Gastroesophageal sphincter (tissue), 3 donors: Measurements from ENCODE around the gene WNT3A.
"Not testable (repeated sequence)": the region's sequence is repeated elsewhere in the genome, so short reads cannot be mapped to it uniquely, and the experiment has no call there.

Source experiments
- POLR2A ChIP-seq, 2 donors: fragments of 450-650 bp; IDR thresholded peaks; one replicate each; pipeline ENCODE4 v1.6.1; 2017; ENCODE audit warnings: antibody characterized with exemption in 2 of 2, mild to moderate bottlenecking in 2 of 2, moderate library complexity in 1 of 2
- TF ChIP-seq, protein P1 (sequence below), 4 experiments: fragments of 200-600 bp in 2 of 4; fragments of 450-650 bp in 2 of 4; sonication (generic) in 1 of 4; IDR thresholded peaks; one replicate each; pipeline ENCODE4 v1.5.1; 2017 to 2019; ENCODE audit warnings: antibody characterized with exemption in 4 of 4, mild to moderate bottlenecking in 2 of 4, moderate library complexity in 2 of 4

DNA sequence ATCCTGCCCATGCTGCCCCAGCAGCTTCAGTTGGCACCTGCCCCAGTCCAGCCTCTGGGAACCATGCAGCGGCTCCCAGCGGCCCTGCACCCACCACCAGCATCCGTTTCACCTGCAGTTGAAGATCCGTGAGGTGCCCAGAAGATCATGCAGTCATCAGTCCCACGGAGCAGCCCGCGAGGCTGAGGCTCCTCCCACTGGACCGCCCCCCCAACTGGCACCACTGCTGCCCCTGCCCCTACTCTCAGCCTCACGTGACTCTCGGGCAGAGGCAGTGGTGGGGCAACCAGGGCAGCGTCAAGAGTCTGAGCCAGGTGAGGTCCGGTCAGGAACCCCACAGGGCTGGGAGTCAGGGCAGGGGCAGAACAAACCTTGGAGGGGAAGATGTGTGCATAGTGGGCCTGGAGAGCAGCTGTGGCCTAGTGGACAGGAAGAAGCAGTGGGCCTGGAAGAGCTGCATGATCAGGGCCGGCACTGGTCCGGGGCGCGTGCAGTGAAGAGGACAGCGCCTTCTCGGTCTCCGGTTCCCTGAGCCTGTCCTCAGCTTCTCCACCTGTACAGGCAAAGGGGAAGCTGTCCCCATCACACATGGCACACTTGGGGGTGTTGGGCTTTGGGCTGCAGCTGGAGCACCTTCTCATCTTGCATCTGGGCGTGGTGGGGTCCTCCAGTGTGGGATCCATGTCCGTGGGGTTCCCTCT lies 31.1 kb upstream of the WNT3A start:
- TF ChIP-seq, protein P1, sequence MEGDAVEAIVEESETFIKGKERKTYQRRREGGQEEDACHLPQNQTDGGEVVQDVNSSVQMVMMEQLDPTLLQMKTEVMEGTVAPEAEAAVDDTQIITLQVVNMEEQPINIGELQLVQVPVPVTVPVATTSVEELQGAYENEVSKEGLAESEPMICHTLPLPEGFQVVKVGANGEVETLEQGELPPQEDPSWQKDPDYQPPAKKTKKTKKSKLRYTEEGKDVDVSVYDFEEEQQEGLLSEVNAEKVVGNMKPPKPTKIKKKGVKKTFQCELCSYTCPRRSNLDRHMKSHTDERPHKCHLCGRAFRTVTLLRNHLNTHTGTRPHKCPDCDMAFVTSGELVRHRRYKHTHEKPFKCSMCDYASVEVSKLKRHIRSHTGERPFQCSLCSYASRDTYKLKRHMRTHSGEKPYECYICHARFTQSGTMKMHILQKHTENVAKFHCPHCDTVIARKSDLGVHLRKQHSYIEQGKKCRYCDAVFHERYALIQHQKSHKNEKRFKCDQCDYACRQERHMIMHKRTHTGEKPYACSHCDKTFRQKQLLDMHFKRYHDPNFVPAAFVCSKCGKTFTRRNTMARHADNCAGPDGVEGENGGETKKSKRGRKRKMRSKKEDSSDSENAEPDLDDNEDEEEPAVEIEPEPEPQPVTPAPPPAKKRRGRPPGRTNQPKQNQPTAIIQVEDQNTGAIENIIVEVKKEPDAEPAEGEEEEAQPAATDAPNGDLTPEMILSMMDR (IDR thresholded peaks at IDR 0.05): not testable (repeated sequence)
- not testable (repeated sequence) for TF ChIP-seq POLR2A (IDR thresholded peaks at IDR 0.05)
